Measurements from ENCODE around the gene RAMP3. TPM values are rescaled to one million over a fixed set of nuclear protein-coding genes. Genes with fewer than 3 reads are reported as not detected.

The RAMP3 gene
- total and polyA plus RNA-seq, 10 of the 15 experiments (the other 5 are each of a cell fraction or from before 2014, with no cell fraction given), result not detected

DNA sequence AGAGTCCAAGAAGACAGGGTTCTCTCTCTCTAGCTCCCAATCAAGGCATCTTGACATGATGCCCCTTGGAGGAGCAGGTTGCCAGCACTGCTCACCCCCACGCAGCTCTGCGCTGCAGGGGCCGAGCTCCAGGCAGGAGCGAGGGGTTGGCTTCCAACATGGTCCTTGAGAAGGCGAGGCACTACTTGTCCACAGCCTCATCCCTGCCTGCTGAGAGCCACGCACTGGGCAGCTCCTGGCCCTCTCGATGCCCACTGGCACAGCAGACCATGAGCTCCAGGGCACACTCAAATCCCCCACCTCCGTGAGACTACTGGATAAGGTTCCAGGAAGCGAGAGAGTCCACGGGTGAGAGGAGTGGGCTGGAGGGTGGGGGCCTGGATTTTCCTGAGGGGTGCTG is 31.1 kb downstream of the RAMP3 start (continued):
- TF ChIP-seq STAT3 (IDR thresholded peaks at IDR 0.05; ENCODE audit: low read depth, low read length) (no peak), HCFC1 (IDR thresholded peaks at IDR 0.05; ENCODE audit: low read length) (no peak), MEF2A (IDR thresholded peaks at IDR 0.05; ENCODE audit: insufficient read depth, low read depth, low read length) (no peak), FOS (IDR thresholded peaks at IDR 0.05; ENCODE audit: borderline replicate concordance, extremely low read depth, insufficient read length) (no peak)
- TF ChIP-seq, protein P1, sequence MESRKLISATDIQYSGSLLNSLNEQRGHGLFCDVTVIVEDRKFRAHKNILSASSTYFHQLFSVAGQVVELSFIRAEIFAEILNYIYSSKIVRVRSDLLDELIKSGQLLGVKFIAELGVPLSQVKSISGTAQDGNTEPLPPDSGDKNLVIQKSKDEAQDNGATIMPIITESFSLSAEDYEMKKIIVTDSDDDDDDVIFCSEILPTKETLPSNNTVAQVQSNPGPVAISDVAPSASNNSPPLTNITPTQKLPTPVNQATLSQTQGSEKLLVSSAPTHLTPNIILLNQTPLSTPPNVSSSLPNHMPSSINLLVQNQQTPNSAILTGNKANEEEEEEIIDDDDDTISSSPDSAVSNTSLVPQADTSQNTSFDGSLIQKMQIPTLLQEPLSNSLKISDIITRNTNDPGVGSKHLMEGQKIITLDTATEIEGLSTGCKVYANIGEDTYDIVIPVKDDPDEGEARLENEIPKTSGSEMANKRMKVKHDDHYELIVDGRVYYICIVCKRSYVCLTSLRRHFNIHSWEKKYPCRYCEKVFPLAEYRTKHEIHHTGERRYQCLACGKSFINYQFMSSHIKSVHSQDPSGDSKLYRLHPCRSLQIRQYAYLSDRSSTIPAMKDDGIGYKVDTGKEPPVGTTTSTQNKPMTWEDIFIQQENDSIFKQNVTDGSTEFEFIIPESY (IDR thresholded peaks at IDR 0.05), result no peak

GRCh38 chr7:45189151-45189970 is 31.8 kb downstream of the RAMP3 start:
- Histone ChIP-seq H3K4me3 (no peak overlapping the region), H4K20me1 (ENCODE audit: control insufficient read depth, insufficient read depth) (no peaks in the 10 kb centered on the region), H3K9me3 (replicated peaks; ENCODE audit: control insufficient read depth, insufficient read depth, low read length) (no peaks in the 10 kb centered on the region; the same call in 2 of the 3 replicates), H3K9ac (ENCODE audit: control insufficient read depth, insufficient read depth, low read length) (no peak overlapping the region), H3K27ac (ENCODE audit: control insufficient read depth, insufficient read depth) (no peak overlapping the region), H3K36me3 (ENCODE audit: control insufficient read depth in 2 of 2, insufficient read depth in 2 of 2, low read length in 1 of 2) (no peaks in the 10 kb centered on the region), H3K4me1 (ENCODE audit: control insufficient read depth, insufficient read depth, low read length) (no peaks in the 10 kb centered on the region), H3K79me2 (ENCODE audit: control insufficient read depth, insufficient read depth, low read length) (no peaks in the 10 kb centered on the region), H3K4me2 (ENCODE audit: control insufficient read depth, insufficient read depth) (no peak overlapping the region), H3K27me3 (replicated peaks in 1 of 2; ENCODE audit: control insufficient read depth in 2 of 2, insufficient read depth in 2 of 2, low read length in 1 of 2) (no peaks in the 10 kb centered on the region), H2AFZ (ENCODE audit: control insufficient read depth, low read depth, low read length) (no peak overlapping the region)
- in situ Hi-C loops (cut with MboI) (no loop called here), intact Hi-C loops (cut with micrococcal nuclease; ENCODE audit: unreplicated experiment) (no loop called here)
- ATAC-seq (no peak), FAIRE-seq (no peak), DNase-seq (ENCODE audit: low read depth, low spot score) (no peak)
- POLR2A ChIA-PET, result no interaction called here
- SMC1A ChIA-PET (ENCODE audit: uncharacterized antibody, unreplicated experiment), result no interaction called here
- CTCF ChIA-PET, result no interaction called here
- 33% methylated on average over 20 of the region's 20 CpGs for WGBS (ENCODE audit: insufficient coverage, insufficient replicate concordance, low lambda C conversion rate, missing lambda C conversion rate)
- RAD21 ChIA-PET (ENCODE audit: unreplicated experiment), result no interaction called here
- BruUV-seq (replicated peaks), result no TSS peak
- TF ChIP-seq DPF2 (IDR thresholded peaks at IDR 0.05) (no peak), RBBP5 (conservative IDR thresholded peaks at IDR 0.05) (no peak), MXI1 (IDR thresholded peaks at IDR 0.05; ENCODE audit: low read depth, low read length) (no peak), POLR2AphosphoS5 (IDR thresholded peaks at IDR 0.05; ENCODE audit: low read length) (no peak), CBFB (IDR thresholded peaks at IDR 0.05; ENCODE audit: low read depth) (no peak), BHLHE40 (IDR thresholded peaks at IDR 0.05; ENCODE audit: borderline replicate concordance in 1 of 2, low read depth in 2 of 2, low read length in 1 of 2) (no peak), WRNIP1 (IDR thresholded peaks at IDR 0.05; ENCODE audit: borderline replicate concordance, low read depth, low read length) (no peak)
- TF ChIP-seq, protein P2, sequence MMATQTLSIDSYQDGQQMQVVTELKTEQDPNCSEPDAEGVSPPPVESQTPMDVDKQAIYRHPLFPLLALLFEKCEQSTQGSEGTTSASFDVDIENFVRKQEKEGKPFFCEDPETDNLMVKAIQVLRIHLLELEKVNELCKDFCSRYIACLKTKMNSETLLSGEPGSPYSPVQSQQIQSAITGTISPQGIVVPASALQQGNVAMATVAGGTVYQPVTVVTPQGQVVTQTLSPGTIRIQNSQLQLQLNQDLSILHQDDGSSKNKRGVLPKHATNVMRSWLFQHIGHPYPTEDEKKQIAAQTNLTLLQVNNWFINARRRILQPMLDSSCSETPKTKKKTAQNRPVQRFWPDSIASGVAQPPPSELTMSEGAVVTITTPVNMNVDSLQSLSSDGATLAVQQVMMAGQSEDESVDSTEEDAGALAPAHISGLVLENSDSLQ (IDR thresholded peaks at IDR 0.05), result no peak
- TF ChIP-seq, protein P3, sequence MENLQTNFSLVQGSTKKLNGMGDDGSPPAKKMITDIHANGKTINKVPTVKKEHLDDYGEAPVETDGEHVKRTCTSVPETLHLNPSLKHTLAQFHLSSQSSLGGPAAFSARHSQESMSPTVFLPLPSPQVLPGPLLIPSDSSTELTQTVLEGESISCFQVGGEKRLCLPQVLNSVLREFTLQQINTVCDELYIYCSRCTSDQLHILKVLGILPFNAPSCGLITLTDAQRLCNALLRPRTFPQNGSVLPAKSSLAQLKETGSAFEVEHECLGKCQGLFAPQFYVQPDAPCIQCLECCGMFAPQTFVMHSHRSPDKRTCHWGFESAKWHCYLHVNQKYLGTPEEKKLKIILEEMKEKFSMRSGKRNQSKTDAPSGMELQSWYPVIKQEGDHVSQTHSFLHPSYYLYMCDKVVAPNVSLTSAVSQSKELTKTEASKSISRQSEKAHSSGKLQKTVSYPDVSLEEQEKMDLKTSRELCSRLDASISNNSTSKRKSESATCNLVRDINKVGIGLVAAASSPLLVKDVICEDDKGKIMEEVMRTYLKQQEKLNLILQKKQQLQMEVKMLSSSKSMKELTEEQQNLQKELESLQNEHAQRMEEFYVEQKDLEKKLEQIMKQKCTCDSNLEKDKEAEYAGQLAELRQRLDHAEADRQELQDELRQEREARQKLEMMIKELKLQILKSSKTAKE (IDR thresholded peaks at IDR 0.05; ENCODE audit: low read depth, poor library complexity, severe bottlenecking), result no peak

Data from GM12878 (cell line).